IPS-NIHi11 (cell line): ENCODE measurements around the gene BSG.
A peak's percentile ranks its signal among the peaks of the same experiment; 100 is the strongest.
"Not testable (repeated sequence)": the region's sequence is repeated elsewhere in the genome, so short reads cannot be mapped to it uniquely, and the experiment has no call there.

ENCODE experiments used
- DNase-seq: peaks from one replicate; pipeline ENCODE4 v3.0.0; 2012; ENCODE audit warnings: mixed read lengths, low spot score

BSG gene

GRCh38 chr19:620166-620862, 47.9 kb downstream of the BSG start:
- no peak for DNase-seq

GRCh38 chr19:621191-621590, 48.8 kb downstream of the BSG start:
- DNase-seq = not testable (repeated sequence)

- DNase-seq = no peak
These were observed 49.4 kb downstream of the BSG start for GRCh38 chr19:621819-622218.

- DNase-seq = no peak
These were observed 50.3 kb downstream of the BSG start for GRCh38 chr19:622666-623065.

GRCh38 chr19:623175-623916, 51.0 kb downstream of the BSG start:
- no peak for DNase-seq

- DNase-seq = peak; percentile 65
These were observed 51.6 kb downstream of the BSG start for GRCh38 chr19:623974-624373.

GRCh38 chr19:624433-625109, 52.2 kb downstream of the BSG start:
- DNase-seq = no peak

- no peak for DNase-seq
These were observed 52.9 kb downstream of the BSG start for GRCh38 chr19:625257-625656.

GRCh38 chr19:626566-626965, 54.2 kb downstream of the BSG start:
- not testable (repeated sequence) for DNase-seq

- DNase-seq = peak; percentile 77
These were observed 55.8 kb downstream of the BSG start for GRCh38 chr19:628168-628567.

- DNase-seq = not testable (repeated sequence)
These were observed 57.1 kb downstream of the BSG start for GRCh38 chr19:629515-629914.

- no peak for DNase-seq
These were observed 57.7 kb downstream of the BSG start for GRCh38 chr19:629961-630714.

GRCh38 chr19:632579-633067, 60.2 kb downstream of the BSG start:
- peak; percentile 75 for DNase-seq
